Adrenal gland (tissue), 12 donors: ENCODE results near the gene LRRC71. TPM values are rescaled to one million over a fixed set of nuclear protein-coding genes. Genes with fewer than 3 reads are reported as not detected.

Experiments used
- microRNA counts, 2 donors: library from miRNA; unstranded; fragments of <30 nt; microRNA quantifications; one replicate each; lab custom pipeline; 2016
- microRNA-seq, 3 donors: library from miRNA; unstranded; fragments of <30 nt; microRNA quantifications; one replicate each; pipeline ENCODE4, GENCODE V29; 2017 to 2020
- polyA plus RNA-seq, 3 donors: library from polyadenylated mRNA; stranded (reverse); fragments of 200-250 nt in 2 of 3; fragments of 350-450 nt in 1 of 3; fragmentation: Illumina TruSeq in 1 of 3; extraction: RNeasy Lipid Tissue Mini Kit (QIAGEN cat#74804) in 1 of 3; gene quantifications; one replicate each; pipeline ENCODE4 v1.2.3, GENCODE V29; 2013 to 2014
- small RNA-seq, 2 donors: library from RNA; depleted of rRNA; stranded (forward); fragments of <200 nt; gene quantifications; one replicate each; pipeline ENCODE3, GENCODE V24; 2016
- total RNA-seq, 9 donors: library from RNA; depleted of rRNA in 4 of 9; stranded (reverse); fragments of >200 nt in 4 of 9; fragments of 120-200 nt in 1 of 9; fragmentation: NEBNext Ultra II Directional in 1 of 9; extraction: Animal tissue kit (Norgen Biotek cat#: 25700) in 1 of 9; gene quantifications; one replicate each; pipeline versions ENCODE4 v1.1.0 to v1.2.4, GENCODE V29; 2013 to 2023
- donor health status: healthy with polysubstance abuse.
- donor health status: Bipolar disorder and iron deficiency.
- donor health status: DM: yes; HTN: yes; CAD: no.
- donor health status: DM: no; HTN: no; CAD: no.
- donor health status: DM: no; HTN: no; CAD: no.
- donor health status: DM: yes; HTN: yes; CAD: no.

The LRRC71 gene
- total and polyA plus RNA-seq, 12 donors, result 0.11 to 4.6 (median 0.27) TPM; not detected in 4

MicroRNA genes within 50 kb of the gene (microRNA counts, 767-probe panel; counts per million panel counts)
- 0 counts per million in 2 donors for microRNA hsa-miR-765 (lab: Ali Mortazavi, UCI)

Small RNA genes lying within 50 kb of the gene (microRNA-seq; reads per million reads assigned to microRNA genes)
- 0.38 to 0.89 (median 0.85) reads per million in 3 donors for gene MIR765

Small RNA genes lying within 50 kb of the gene (small RNA-seq; reads per million reads assigned to genes)
- gene MIR765, result 0 to 0.12 reads per million in 2 donors

Other genes with a start within 250 kb of the LRRC71 start
- gene NES, start 243.2 kb upstream of the LRRC71 start, total RNA-seq, result 10 to 100 TPM in 6 of 9 donors, 1 to 10 TPM in 3; 7.7 to 22.9 (median 13.6) TPM
- gene NES, start 243.2 kb upstream of the LRRC71 start, polyA plus RNA-seq, result 10 to 100 TPM; 13.2 to 26.9 (median 18.0) TPM
- 10 to 100 TPM in 1 of 9 donors, 1 to 10 TPM in 8; 3.1 to 11.6 (median 7.0) TPM for gene CRABP2, start 215.0 kb upstream of the LRRC71 start, total RNA-seq
- 10 to 100 TPM in 2 of 3 donors, 1 to 10 TPM in 1; 5.0 to 17.8 (median 11.2) TPM for gene CRABP2, start 215.0 kb upstream of the LRRC71 start, polyA plus RNA-seq
- gene METTL25B, start 192.2 kb upstream of the LRRC71 start, total RNA-seq, result 100 to 1,000 TPM in 1 of 9 donors, 10 to 100 TPM in 8; 22.3 to 140 (median 28.9) TPM
- gene METTL25B, start 192.2 kb upstream of the LRRC71 start, polyA plus RNA-seq, result 100 to 1,000 TPM in 1 of 3 donors, 10 to 100 TPM in 2; 17.4 to 127 (median 68.6) TPM
- gene ISG20L2, start 191.9 kb upstream of the LRRC71 start, total RNA-seq, result 10 to 100 TPM; 10.6 to 38.5 (median 19.3) TPM
- gene ISG20L2, start 191.9 kb upstream of the LRRC71 start, polyA plus RNA-seq, result 10 to 100 TPM in 1 of 3 donors, 1 to 10 TPM in 2; 5.5 to 40.0 (median 8.8) TPM
- 100 to 1,000 TPM in 5 of 9 donors, 10 to 100 TPM in 4; 46.7 to 140 (median 104) TPM for gene MRPL24, start 179.5 kb upstream of the LRRC71 start, total RNA-seq
- 100 to 1,000 TPM; 154 to 294 (median 239) TPM for gene MRPL24, start 179.5 kb upstream of the LRRC71 start, polyA plus RNA-seq
- 100 to 1,000 TPM; 119 to 159 (median 144) TPM for gene HDGF, start 169.0 kb upstream of the LRRC71 start, total RNA-seq
- gene HDGF, start 169.0 kb upstream of the LRRC71 start, polyA plus RNA-seq, result 100 to 1,000 TPM in 1 of 3 donors, 10 to 100 TPM in 2; 62.0 to 199 (median 96.0) TPM
- 10 to 100 TPM; 35.9 to 77.5 (median 56.9) TPM for gene PRCC, start 153.1 kb upstream of the LRRC71 start, total RNA-seq
- gene PRCC, start 153.1 kb upstream of the LRRC71 start, polyA plus RNA-seq, result 100 to 1,000 TPM in 1 of 3 donors, 10 to 100 TPM in 2; 63.4 to 137 (median 67.6) TPM
- 1 to 10 TPM in 5 of 9 donors, under 1 TPM in 3, not detected in 1; 0.11 to 4.8 (median 2.2) TPM for gene SH2D2A, start 103.8 kb upstream of the LRRC71 start, total RNA-seq
- 1 to 10 TPM in 1 of 3 donors, under 1 TPM in 2; 0.40 to 3.9 (median 0.91) TPM for gene SH2D2A, start 103.8 kb upstream of the LRRC71 start, polyA plus RNA-seq
- 1 to 10 TPM in 1 of 9 donors, under 1 TPM in 6, not detected in 2; 0.04 to 1.3 (median 0.28) TPM for gene INSRR, start 61.5 kb upstream of the LRRC71 start, total RNA-seq
- 1 to 10 TPM in 2 of 3 donors, under 1 TPM in 1; 0.22 to 8.7 (median 1.5) TPM for gene INSRR, start 61.5 kb upstream of the LRRC71 start, polyA plus RNA-seq
- gene NTRK1, start 59.8 kb upstream of the LRRC71 start, total RNA-seq, result 10 to 100 TPM in 1 of 9 donors, 1 to 10 TPM in 3, under 1 TPM in 4, not detected in 1; 0.26 to 11.2 (median 3.2) TPM
- gene NTRK1, start 59.8 kb upstream of the LRRC71 start, polyA plus RNA-seq, result 10 to 100 TPM in 2 of 3 donors, 1 to 10 TPM in 1; 1.1 to 22.6 (median 13.6) TPM
- gene PEAR1, start 26.9 kb upstream of the LRRC71 start, total RNA-seq, result 10 to 100 TPM in 5 of 9 donors, 1 to 10 TPM in 4; 4.5 to 31.1 (median 11.0) TPM
- 10 to 100 TPM in 1 of 3 donors, 1 to 10 TPM in 2; 4.2 to 15.1 (median 6.2) TPM for gene PEAR1, start 26.9 kb upstream of the LRRC71 start, polyA plus RNA-seq
- 10 to 100 TPM; 19.3 to 69.2 (median 44.3) TPM for gene ARHGEF11, start 125.1 kb downstream of the LRRC71 start, total RNA-seq
- gene ARHGEF11, start 125.1 kb downstream of the LRRC71 start, polyA plus RNA-seq, result 10 to 100 TPM; 14.2 to 33.6 (median 20.7) TPM
- gene ETV3L, start 179.2 kb downstream of the LRRC71 start, total RNA-seq, result not detected
- not detected for gene ETV3L, start 179.2 kb downstream of the LRRC71 start, polyA plus RNA-seq
- gene ETV3, start 217.8 kb downstream of the LRRC71 start, total RNA-seq, result 10 to 100 TPM in 6 of 9 donors, 1 to 10 TPM in 3; 6.1 to 18.7 (median 13.1) TPM
- 1 to 10 TPM; 3.3 to 8.5 (median 4.9) TPM for gene ETV3, start 217.8 kb downstream of the LRRC71 start, polyA plus RNA-seq